ENCODE data around the gene TMEM141.

DNA sequence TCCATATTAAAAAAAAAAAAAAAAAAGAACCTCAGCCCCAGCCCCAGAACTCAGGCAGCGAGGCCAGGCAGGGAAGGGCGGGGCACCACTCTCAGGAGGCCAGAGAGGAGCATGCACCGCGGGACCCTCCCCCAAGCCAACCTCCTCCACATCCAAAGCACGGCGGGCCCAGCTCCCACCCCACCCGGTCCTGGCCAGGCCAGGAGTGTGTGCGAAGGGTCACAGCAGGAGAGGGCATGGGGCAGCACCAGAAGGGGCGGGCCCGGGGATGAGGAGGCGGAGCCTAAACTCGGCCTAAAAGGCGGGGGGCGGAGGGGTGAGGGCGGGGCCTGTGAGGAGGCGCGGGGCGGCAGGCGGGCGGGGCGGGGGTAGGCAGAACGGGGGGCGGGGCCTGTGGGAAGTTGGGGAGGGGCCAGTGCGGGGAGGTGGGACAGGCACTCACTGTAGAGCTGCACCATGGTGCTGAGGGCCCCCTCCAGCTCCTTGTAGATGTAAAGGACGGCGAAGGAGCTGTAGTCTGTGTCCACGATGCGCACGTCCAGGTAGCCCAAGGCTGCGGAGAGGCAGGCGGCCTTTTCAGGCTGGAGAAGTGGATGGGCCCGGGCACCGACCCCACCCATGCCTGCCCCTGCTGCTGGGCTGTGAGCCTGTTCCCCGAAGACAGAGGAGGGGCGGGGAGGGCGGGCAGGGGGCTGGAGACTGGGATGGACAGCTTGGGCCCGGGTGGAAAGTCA lies 28.1 kb upstream of the TMEM141 start:
- TF ChIP-seq, protein P1, sequence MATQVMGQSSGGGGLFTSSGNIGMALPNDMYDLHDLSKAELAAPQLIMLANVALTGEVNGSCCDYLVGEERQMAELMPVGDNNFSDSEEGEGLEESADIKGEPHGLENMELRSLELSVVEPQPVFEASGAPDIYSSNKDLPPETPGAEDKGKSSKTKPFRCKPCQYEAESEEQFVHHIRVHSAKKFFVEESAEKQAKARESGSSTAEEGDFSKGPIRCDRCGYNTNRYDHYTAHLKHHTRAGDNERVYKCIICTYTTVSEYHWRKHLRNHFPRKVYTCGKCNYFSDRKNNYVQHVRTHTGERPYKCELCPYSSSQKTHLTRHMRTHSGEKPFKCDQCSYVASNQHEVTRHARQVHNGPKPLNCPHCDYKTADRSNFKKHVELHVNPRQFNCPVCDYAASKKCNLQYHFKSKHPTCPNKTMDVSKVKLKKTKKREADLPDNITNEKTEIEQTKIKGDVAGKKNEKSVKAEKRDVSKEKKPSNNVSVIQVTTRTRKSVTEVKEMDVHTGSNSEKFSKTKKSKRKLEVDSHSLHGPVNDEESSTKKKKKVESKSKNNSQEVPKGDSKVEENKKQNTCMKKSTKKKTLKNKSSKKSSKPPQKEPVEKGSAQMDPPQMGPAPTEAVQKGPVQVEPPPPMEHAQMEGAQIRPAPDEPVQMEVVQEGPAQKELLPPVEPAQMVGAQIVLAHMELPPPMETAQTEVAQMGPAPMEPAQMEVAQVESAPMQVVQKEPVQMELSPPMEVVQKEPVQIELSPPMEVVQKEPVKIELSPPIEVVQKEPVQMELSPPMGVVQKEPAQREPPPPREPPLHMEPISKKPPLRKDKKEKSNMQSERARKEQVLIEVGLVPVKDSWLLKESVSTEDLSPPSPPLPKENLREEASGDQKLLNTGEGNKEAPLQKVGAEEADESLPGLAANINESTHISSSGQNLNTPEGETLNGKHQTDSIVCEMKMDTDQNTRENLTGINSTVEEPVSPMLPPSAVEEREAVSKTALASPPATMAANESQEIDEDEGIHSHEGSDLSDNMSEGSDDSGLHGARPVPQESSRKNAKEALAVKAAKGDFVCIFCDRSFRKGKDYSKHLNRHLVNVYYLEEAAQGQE (IDR thresholded peaks at IDR 0.05; ENCODE audit: insufficient read depth in 1 of 2, low read depth in 2 of 2, low read length in 2 of 2), result no peak
- TF ChIP-seq FOXP2 (optimal IDR thresholded peaks at IDR 0.05; ENCODE audit: borderline replicate concordance, extremely low read depth, extremely low read length, insufficient read depth), result no peak

Measured in PFSK-1 (cell line).